GM18867 (cell line): Measurements from ENCODE around the gene TEX30.
"Not testable (repeated sequence)": the region's sequence is repeated elsewhere in the genome, so short reads cannot be mapped to it uniquely, and the experiment has no call there.

Experiments
- ATAC-seq: cut with Tn5 transposase; IDR thresholded peaks from one replicate; pipeline ENCODE4 v1.9.1; 2021; ENCODE audit warnings: mild to moderate bottlenecking, moderate library complexity; ENCODE audit not compliant: unreplicated experiment

The TEX30 gene

DNA sequence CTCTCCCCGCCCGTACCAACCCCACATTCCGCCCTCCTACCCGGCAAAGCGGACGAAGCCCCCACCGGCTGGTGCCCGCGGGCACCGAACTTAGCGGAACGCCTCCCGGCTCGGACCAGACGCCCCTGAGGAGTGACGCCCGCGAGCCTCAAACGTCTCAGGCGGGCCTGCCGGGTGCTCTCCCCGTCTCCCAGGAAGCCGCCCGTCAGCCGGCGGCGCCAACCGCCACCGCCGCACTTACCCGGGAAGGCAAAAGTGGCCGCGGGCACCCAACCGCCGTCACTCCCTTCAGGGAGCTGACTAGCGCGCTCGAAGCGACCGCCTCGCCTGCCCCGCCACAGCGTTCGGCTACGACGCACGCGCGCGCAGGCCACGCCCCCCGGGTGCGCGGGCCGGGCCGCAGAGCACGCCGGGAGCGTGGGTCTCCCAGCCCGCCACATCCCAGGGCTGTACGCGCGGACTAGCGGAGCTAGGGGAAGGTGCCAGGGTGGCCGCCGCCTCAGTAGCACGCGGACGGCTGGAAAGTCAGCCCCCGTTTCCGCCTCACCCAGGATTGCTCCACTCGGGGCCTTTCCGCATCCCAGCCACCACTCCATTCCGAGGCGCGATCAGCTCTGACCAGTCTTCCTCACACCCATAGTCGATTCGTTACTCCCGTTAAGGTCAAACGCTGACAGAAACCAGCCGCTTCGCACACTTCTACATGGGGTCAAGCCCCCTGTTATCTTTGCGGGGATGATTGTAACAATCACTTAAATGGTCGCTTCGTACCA is at the start of gene TEX30:
Gene TEX30, minus strand, starts transcription at position 346 of the 773 bp plus-strand sequence. CDS start 3,760 bp downstream, outside the sequence.
- ATAC-seq = peak; percentile 95

DNA sequence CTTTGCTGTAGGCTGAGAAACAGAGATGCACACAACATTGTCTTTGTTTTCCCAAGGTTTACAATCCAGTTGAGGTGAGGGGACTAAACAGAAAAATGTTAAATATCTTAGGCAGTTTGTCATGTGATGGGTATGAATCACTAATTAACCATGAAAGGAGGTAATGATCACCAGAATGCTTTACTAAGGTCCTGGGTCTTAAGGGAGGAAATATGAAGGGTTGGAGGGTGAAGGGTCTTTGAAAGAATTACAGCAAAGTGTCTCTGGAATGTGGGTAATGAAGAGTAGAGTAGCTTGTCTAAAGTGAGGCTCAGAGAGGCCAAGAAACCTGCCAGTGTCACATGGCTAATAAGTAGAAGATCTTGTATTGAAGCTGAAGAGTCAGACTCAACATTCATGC is 44.3 kb upstream of the TEX30 start:
- ATAC-seq = no peak

DNA sequence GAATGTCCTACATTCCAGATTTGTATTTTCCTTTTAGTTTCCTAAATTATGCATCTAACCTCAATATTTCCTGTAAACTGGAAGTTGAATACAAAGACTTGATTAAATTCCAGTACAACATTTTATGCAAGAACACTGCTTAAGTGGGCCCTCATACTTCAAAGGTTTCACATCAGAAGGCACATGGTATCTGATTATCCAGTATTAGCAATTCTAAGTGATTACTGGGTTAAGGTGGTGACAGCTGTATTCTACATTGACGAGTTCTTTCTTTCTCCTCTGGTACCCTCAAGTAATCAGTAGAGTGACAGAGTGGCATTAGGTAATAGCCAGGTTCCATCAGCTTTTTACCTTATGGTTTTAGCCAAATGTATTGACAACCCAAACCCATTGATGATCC is 43.7 kb upstream of the TEX30 start:
- no peak for ATAC-seq

DNA sequence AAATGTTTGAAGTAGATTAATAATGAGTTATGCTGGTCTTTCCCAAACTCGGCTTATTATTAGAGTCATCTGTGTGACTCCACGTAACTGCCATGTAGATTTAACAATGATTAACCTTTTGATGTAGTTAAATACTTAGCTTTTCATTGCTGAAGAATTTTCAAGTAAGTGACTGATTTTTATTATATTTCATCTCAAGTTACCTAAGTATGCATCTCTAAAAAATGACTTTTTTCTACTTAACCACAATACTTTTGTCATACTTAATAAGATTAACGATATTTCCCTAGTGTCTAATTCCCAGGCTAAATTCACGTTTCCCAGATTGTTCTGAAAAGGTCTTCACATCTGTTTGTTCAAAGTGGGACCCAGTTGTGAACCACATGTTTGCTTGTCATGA is 43.1 kb upstream of the TEX30 start:
- no peak for ATAC-seq

DNA sequence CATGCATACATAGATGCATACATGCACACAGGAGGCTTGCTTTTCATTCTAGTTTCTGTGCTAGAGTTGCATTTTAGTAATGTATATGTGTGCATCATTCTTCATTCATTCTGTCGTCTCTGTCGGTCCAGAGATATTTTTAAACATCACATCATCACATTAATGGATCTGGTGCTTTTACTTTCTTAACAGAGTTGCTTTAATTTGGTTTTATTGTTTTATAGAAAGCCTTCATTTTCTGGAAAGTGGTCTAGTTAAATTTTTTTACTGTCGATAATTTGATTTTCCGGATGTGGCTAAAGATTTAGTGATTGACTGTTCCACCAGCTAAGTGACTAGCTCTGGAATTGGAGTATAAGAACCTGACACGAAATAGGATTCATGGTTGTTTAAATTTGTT is 42.2 kb upstream of the TEX30 start:
- ATAC-seq = no peak

DNA sequence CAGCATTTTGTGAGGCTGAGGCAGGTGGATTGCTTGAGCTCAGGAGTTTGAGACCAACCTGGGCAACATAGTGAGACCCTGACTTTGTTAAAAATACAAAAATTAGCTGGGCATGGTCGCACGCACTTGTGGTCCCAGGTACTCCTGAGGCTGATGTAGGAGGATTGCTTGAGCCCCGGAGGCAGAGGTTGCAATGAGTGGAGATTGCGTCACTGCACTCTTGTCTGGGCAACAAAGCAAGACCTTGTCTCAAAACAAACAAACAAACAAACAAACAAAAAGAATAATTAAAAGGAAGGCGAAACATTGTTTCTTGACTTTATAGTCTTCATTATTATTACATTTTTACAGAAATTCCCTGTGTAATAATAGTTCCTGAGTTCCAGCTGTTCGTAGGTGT is 41.2 kb upstream of the TEX30 start:
- ATAC-seq = no peak

DNA sequence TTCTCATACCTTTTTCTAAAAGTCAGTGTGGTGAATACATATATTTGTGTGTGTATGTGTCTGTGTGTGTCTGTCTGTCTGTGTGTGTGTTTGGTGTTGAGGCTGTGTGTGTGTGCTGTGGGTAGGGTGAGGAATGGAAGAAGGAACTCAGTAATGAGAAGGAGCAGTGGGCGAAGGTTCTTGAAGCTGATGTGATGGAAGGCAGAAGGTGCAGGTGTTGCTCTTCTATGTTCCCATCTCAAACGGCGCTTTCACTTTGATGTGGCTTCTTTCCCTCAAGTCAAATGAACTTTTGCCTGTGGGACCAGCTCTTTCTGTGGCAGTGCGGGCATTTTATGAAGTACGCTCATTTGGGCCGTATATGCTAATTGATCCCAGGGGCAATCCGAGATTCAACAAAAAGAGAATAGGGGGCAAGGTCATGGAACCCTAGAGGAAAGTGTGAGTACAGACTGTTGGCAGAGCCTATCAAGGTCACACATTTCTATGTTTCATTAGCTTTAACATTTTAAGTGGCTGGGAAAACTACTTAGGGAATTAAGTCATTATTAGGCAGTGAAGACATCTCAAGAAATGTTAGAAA is 40.5 kb upstream of the TEX30 start:
- no peak for ATAC-seq

DNA sequence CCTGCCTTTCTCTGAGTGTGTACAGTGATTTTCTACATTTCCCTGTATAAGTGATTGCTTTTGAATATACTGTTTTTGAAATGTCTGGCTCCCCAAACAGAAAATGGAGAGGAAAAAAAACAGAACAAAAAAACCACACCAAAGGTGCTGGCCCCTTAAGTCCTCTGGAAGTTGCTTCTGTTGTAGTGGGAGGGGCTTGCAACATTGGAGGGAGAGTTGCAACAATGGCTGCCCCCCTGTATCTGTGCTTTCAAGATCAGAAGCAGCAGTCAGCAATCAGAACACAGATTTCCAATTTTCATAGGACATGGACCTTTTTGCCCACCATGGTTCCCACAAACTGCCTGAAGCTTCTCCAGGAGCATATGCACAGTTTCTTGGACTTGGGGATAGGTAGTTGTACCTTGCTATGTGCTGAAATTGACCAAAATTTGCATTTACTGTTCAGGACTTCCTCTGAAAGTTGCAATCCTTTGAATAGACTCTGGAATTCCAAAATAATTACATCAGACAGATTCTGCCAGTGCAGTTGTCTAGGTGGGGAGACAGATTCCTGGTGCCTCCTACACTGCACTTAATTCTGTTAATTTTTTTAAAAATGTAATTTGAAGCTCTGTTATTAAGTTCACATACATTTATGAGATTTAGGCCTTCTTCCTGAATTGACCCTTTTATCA is 39.2 kb upstream of the TEX30 start:
- ATAC-seq = no peak

DNA sequence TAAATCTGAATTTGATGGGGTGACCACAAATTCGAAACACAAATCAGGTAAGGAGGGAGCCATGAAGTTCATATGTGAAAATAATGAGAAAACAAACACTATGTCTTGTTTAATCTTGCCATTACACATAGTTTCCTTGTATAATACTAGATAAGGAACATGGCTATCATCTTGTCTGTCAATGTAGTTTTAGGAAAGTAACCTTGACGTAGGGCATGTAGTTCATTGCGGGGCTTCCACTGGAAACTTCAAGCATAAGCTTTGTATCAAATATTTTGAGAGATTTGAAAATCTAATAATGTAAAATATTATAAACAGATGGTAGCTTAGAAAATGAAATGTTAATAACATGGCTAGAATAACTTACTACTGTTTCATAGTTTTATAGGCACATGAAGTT is 34.1 kb upstream of the TEX30 start:
- no peak for ATAC-seq

DNA sequence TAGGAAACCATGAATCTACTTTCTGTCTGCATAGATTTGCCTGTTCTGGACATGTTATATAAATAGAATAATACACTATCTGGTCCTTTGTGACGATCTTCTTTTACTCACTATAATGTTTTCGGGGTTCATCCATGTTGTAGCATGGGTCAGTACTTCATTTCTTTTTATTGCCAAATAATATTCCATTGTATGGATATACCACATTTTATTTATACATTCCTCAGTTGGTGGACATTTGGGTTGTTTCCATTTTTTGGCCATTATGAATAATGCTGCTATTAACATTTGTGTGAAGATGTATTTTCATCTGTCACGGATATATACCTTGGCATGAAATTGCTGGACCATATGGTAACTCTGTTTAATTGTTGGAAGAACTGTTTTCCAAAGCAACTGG is 32.1 kb upstream of the TEX30 start:
- no peak for ATAC-seq

DNA sequence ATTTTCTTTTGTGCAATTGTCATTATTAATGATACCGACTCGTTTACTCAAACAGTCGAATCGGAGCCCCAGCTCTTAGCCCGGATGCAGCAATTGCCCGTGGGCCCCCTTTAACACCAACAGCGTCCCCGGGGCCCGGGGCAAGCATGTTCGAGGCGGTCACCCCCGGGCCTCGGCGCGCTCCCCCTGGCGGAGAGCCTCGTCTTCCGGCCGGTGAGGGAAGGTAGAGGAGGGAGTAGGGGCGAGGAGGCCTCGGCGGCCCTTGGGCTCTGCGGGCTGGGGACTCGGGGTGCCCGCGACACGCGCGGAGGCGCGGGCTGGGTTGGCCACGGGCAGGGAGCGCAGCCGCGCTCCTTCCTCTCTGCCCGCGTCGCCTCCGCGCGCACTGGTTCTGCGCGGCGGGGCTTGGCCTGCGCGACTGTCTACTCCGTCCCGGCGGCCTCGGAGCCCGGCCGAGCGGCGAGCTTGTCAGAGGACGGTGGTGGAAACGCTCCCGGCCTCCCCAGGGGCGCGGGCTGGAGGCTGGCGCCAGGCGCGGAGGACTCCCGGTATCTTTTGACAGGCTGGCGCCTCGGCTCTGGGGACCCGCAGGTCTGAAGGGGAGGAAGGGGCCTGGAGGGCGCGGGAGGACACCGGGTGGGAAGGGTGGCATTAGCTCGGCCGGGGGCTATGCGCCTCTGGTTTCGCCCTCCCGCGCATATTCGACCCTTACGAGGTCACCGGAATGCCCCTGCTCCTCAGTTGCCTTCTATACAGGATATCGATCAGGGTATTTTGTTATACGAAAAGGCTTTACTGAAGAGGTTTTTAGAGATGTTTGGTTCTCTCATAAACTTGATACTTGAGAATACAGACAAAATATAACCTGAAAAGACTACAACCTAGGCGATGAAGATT is 26.8 kb upstream of the TEX30 start:
- ATAC-seq = peak; percentile 83

DNA sequence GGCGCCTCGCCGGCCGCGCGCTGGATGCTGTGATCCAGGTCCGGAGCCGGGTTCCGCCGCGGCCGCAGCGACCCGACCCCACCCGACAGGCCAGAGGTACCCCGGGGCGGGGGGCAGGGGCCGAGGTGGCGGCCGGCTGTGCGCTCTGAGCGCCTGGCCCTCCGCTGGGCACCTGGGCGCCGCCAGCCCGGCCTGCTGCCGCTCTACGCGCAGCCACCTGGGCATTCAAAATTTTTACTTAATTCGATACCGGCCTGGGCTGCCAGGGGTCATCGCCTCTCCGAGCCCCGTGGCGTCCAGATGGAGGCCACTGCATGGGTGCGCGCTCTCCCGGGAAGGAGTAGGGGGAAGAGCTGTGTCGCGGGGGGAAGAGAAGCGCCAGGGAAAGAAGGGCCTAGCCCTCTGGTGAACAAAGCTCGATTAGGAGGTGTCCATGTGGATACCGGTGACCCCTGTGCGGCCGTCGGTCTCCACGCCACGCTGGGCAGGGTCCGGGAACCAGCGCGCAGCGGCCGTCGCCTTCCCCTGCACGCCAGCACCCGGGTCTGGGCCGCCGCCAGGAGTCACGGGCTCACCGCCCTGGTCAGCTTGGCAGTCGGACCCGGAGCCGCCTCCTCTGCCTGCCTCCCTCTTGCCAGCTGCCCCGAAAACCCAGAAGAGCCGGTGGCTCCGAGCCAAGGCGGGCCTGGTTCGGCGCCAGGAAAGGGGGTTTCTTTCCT is 26.0 kb upstream of the TEX30 start:
- peak; percentile 15 for ATAC-seq

DNA sequence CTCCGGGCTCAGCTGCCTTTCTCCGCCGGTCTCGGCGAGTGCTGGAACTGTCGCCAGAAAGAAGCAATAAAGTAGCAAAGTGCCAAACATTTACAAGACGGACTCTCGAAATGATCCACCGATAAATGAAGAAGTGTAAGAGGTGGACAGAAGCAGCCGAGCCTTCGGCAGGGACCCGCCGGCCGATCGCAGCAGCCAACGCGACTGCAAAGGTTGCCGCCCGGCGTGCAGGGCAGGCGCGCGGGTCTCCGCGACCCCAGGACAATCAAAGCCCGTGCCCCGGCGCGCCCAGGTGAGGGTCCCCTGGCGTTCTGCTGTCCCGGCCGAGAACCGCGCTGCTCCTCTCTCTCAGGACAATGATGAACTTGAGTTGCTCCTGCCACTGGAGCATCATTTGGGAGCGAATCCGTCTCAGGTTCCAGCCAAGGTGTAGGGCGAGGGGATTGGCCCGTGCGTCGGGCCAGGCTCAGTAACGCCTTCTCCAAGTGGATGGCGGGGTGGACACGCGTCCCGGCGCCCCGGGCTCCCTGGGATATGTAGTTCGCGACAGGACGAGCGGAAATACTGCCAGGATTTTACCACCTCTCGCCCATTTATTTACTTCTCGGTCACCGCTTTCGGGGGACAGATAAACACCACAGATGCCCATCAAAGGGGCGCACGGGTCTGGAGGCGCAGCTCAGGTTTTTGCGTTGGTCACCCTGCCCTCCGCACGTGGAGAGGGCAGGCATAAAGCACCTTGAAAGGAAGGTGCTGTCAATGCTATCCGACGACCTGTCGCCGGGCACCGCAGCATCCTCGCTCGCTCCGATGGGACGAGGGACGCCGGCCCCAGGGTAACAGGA is 25.2 kb upstream of the TEX30 start, which contains the start of the genes BIVM and POGLUT2:
Gene BIVM, plus strand, starts transcription at position 539 of the 845 bp plus-strand sequence. CDS start 8,149 bp downstream, outside the sequence.
Gene POGLUT2, minus strand, starts transcription at position 396 of the 845 bp plus-strand sequence. Its CDS starts 306 bp downstream, at position 90.
- ATAC-seq = peak; percentile 82

DNA sequence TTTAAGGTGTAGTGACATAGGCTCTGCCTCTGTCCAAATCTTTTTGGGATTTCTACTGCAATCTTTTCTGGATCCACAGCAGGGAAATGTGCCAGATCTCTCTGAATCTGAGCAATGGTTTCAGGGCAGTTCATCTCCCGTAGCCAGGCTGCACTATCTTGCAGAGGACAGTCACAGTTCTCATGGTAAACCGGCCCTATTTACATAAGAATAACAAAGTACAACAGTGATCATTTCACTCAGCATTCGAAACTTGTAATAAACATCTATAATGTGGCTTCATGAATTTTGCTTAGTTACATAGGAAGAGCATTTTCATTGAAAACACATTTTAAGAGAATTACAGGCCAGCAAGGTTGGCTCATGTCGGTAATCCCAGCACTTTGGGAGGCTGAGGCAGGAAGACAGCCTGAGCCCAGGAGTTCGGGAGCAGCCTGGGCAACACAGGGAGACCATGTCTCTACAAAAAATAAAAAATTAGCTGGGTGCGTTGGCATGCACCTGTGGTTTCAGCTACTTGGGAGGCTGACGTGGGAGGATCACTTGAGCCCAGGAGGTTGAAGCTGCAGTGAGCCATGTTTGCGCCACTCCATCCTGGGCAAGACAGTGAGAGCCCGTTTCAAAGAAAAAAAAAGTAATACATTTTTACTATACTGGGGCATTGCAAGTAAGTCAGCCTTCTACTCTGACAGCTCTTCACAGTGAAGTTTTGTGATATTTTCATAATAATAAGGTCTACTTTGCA is 20.2 kb upstream of the TEX30 start:
- ATAC-seq = no peak

DNA sequence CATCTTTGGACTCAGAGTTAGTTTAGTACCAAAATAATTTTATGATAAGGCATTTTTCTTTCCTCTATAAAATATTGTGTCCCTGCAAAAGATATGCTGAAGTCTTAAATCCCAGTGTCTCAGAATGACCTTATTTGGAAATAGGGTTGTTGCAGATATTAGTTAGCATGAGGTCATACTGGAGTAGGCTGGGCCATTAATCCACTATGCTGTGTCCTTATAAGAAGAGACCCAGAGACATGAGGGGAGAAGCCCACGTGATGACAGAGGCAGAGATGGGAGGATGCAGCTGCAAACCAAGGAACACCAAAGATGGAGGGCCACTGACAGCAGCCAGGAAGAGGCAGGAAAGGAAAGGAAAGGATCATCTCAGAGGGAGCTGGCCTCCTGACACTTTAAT is 18.8 kb upstream of the TEX30 start:
- no peak for ATAC-seq

DNA sequence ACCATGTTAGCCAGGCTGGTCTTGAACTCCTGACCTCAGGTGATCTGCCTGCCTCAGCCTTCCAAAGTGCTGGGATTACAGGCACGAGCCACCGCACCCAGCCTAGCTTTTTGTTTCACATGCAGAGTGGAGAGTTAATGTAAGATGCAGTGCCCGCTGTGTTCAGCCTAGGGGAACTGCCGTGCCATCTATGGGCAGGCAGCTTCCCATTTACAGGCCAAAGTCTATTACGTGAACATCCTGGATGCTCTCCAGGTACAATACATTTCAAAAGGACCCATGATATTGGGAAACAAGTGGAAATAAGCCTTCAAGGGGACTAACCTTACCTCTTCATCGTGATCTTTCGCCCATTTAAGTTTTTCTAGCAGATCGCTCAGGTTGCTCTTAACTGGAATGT is 15.1 kb upstream of the TEX30 start:
- no peak for ATAC-seq

DNA sequence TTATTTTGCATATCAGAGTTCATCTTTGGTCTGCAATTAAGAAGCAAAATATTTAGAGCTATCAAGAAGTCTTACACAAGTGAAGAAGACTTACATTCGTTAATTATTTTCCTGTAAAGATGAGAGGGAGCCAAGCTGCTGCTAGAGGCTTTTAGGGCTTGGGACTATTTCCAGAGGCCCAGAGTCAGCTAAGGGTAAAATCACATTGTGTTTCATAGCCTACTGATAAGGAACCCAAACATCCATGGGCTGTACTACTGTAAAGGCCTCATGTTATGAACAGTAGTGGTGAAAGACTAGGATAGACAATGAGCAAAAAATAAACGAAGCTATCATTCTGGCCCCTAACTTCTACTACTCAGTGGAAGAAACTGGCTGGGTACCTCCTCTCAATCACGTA is 10.9 kb upstream of the TEX30 start:
- ATAC-seq = no peak

DNA sequence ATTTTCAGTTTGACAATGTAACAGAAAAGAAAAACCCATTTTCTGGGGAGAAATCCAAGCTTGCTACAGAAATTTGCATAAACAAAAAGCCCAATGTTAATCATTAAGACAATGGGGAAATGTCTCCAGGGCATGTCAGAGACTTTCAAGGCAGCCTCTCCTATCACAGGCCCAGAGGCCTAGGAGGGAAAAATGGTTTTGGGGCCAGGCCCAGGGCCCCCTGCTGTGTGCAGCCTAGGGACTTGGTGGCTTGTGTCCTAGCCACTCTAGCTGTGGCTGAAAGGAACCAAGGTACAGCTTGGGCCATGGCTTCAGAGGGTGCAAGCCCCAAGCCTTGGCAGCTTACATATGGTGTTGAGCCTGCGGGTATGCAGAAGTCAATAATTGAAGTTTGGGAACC is 8.0 kb upstream of the TEX30 start:
- no peak for ATAC-seq

DNA sequence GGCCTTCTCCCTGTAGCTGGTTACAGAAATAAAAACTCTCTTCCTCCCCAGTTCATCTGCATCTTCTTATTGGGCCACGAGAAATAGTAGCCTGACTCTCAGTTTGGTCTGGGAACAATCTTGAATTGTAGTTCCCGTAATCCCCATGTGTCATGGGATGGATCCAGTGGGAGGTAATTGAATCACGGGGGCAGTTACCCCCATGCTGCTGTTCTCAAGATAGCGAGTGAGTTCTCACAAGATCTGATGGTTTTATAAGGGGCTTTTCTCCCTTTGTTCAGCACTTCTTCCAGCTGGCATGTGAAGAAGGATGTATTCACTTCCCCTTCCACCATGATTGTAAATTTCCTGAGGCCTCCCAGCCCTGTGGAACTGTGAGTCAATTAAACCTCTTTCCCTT is 7.1 kb upstream of the TEX30 start:
- ATAC-seq = not testable (repeated sequence)
